DOHH2 (cell line): ENCODE data around the gene MB.

Experiments
- H3F3A ChIP-seq: fragments of 200-600 bp; sonication (generic), shearing (Covaris generic); 2 replicates; pipeline ENCODE4 v1.6.0; 2016; ENCODE audit warnings: antibody characterized with exemption, mild to moderate bottlenecking; ENCODE audit not compliant: control insufficient read depth, insufficient read depth
- H3K27ac ChIP-seq: fragments of 200-600 bp; sonication (generic); 2 replicates; pipeline ENCODE4 v1.5.1; 2014; ENCODE audit warnings: low read depth, mild to moderate bottlenecking, low read length, moderate library complexity
- H3K27me3 ChIP-seq: fragments of 200-600 bp; sonication (generic); 2 replicates; pipeline ENCODE4 v1.6.1; 2014; ENCODE audit warnings: mild to moderate bottlenecking, low read length, mixed read lengths; ENCODE audit not compliant: control insufficient read depth
- H3K36me3 ChIP-seq: fragments of 200-600 bp; sonication (generic); 2 replicates; pipeline ENCODE4 v1.6.1; 2014; ENCODE audit warnings: mild to moderate bottlenecking, low read length, moderate library complexity, mixed read lengths; ENCODE audit not compliant: control insufficient read depth
- H3K4me1 ChIP-seq: fragments of 200-600 bp; sonication (generic); 2 replicates; pipeline ENCODE4 v1.6.1; 2014; ENCODE audit warnings: mild to moderate bottlenecking, low read length, mixed read lengths; ENCODE audit not compliant: control insufficient read depth
- H3K4me2 ChIP-seq: fragments of 200-600 bp; sonication (generic); 2 replicates; pipeline ENCODE4 v1.6.0; 2014; ENCODE audit warnings: mild to moderate bottlenecking, low read length, moderate library complexity
- H3K4me3 ChIP-seq: fragments of 200-600 bp; sonication (generic); 2 replicates; pipeline ENCODE4 v1.5.1; 2014; ENCODE audit warnings: mild to moderate bottlenecking, low read length, mixed read lengths
- H3K79me2 ChIP-seq: fragments of 200-600 bp; sonication (generic); 2 replicates; pipeline ENCODE4 v1.6.1; 2014; ENCODE audit warnings: mild to moderate bottlenecking, low read length, mixed read lengths; ENCODE audit not compliant: control insufficient read depth
- H3K9me2 ChIP-seq: fragments of 200-600 bp; sonication (generic); replicated peaks from 2 replicates; pipeline ENCODE4 v1.6.1; 2014; ENCODE audit warnings: mild to moderate bottlenecking, low read length, mixed read lengths; ENCODE audit not compliant: control insufficient read depth
- H3K9me3 ChIP-seq: fragments of 200-600 bp; sonication (generic); 2 replicates; pipeline ENCODE4 v1.6.1; 2014; ENCODE audit warnings: antibody characterized with exemption, low read length, mixed read lengths; ENCODE audit not compliant: control insufficient read depth, insufficient read depth
- H4K20me1 ChIP-seq: fragments of 200-600 bp; sonication (generic); 2 replicates; pipeline ENCODE4 v1.6.0; 2014; ENCODE audit warnings: low read depth, mild to moderate bottlenecking, antibody characterized with exemption, low read length, moderate library complexity; ENCODE audit not compliant: control insufficient read depth, insufficient read depth
- CTCF ChIP-seq: fragments of 200-600 bp; sonication (generic); IDR thresholded peaks from one replicate; pipeline ENCODE4 v1.5.1; 2014; ENCODE audit warnings: antibody characterized with exemption, mild to moderate bottlenecking, low read depth, low read length; ENCODE audit not compliant: poor library complexity, severe bottlenecking
- EZH2phosphoT487 ChIP-seq: fragments of 200-600 bp; sonication (generic); IDR thresholded peaks from 2 replicates; pipeline ENCODE4 v1.6.1; 2017; ENCODE audit warnings: borderline replicate concordance, mild to moderate bottlenecking, antibody characterized with exemption, low read length, moderate library complexity, mixed read lengths

MB gene

GRCh38 chr22:35601743-35602615 lies 15.2 kb downstream of the MB start:
- peaks cover 5% of the 10 kb centered on the region for H3F3A ChIP-seq
- no peak overlapping the region for H3K27ac ChIP-seq

GRCh38 chr22:35601013-35601580 lies 16.0 kb downstream of the MB start:
- Histone ChIP-seq H3K9me3 (peaks cover 6% of the 10 kb centered on the region; the same call in 1 of the 2 replicates), H3K79me2 (no peaks in the 10 kb centered on the region), H3K4me2 (no peak overlapping the region), H3K36me3 (no peaks in the 10 kb centered on the region), H3K4me3 (no peak overlapping the region), H3F3A (peaks cover 5% of the 10 kb centered on the region), H3K27ac (no peak overlapping the region), H3K27me3 (peaks cover 5% of the 10 kb centered on the region; the same call in 1 of the 2 replicates), H3K4me1 (no peaks in the 10 kb centered on the region), H4K20me1 (no peaks in the 10 kb centered on the region), H3K9me2 (no peaks in the 10 kb centered on the region)
- TF ChIP-seq EZH2phosphoT487 (no peak), CTCF (no peak)

More at GRCh38 chr22:35601743-35602615, 15.2 kb downstream of the MB start:
- Histone ChIP-seq H3K79me2 (no peaks in the 10 kb centered on the region), H3K4me2 (no peak overlapping the region), H3K9me3 (peaks cover 6% of the 10 kb centered on the region; the same call in 1 of the 2 replicates), H3K4me3 (no peak overlapping the region), H3K36me3 (no peaks in the 10 kb centered on the region), H3K4me1 (no peaks in the 10 kb centered on the region), H3K9me2 (no peaks in the 10 kb centered on the region), H3K27me3 (peaks cover 8% of the 10 kb centered on the region), H4K20me1 (no peaks in the 10 kb centered on the region)
- TF ChIP-seq EZH2phosphoT487 (no peak), CTCF (no peak)

- no peaks in the 10 kb centered on the region for H3K79me2 ChIP-seq
- H3F3A ChIP-seq = peaks cover 5% of the 10 kb centered on the region
These were observed 16.7 kb downstream of the MB start for GRCh38 chr22:35600476-35600875.

More at GRCh38 chr22:35600476-35600875, 16.7 kb downstream of the MB start:
- Histone ChIP-seq H3K27ac (no peak overlapping the region), H3K4me2 (no peak overlapping the region), H3K9me2 (no peaks in the 10 kb centered on the region), H3K9me3 (peaks cover 6% of the 10 kb centered on the region; the same call in 1 of the 2 replicates), H3K36me3 (no peaks in the 10 kb centered on the region), H4K20me1 (no peaks in the 10 kb centered on the region), H3K27me3 (peaks cover 3% of the 10 kb centered on the region; the same call in 1 of the 2 replicates), H3K4me1 (no peaks in the 10 kb centered on the region), H3K4me3 (no peak overlapping the region)
- TF ChIP-seq CTCF = no peak
- TF ChIP-seq EZH2phosphoT487 = no peak
